ENCODE results near the gene CHI3L2.

CHI3L2 gene

DNA sequence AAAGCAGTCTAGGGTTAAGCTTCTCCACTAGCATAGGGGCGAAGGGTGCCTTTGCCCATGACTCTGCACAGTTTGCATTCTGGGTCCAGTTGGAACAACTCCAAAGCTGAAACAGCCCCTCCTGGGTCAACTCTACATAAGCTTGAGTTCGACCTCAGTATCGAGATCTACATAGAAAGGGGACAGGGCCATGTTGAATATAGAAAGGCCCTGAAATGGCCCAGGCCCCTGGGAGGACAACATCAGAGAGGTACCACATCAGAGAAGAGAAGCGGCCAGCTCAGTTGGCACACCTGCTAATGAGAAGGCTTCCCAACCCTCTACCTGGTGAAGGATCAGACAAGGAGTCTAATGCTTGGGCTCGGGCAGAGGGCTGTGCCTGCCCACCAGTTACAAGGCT is 28.7 kb upstream of the CHI3L2 start:
- TF ChIP-seq FOXP2 (optimal IDR thresholded peaks at IDR 0.05; ENCODE audit: borderline replicate concordance, extremely low read depth, extremely low read length, insufficient read depth) (no peak), SIN3A (IDR thresholded peaks at IDR 0.05; ENCODE audit: borderline replicate concordance, insufficient read depth, low read length) (no peak), TAF1 (IDR thresholded peaks at IDR 0.05; ENCODE audit: borderline replicate concordance, insufficient read depth, low read length) (no peak), POLR2AphosphoS5 (IDR thresholded peaks at IDR 0.05; ENCODE audit: low read depth, low read length) (no peak)
- TF ChIP-seq, protein P1, sequence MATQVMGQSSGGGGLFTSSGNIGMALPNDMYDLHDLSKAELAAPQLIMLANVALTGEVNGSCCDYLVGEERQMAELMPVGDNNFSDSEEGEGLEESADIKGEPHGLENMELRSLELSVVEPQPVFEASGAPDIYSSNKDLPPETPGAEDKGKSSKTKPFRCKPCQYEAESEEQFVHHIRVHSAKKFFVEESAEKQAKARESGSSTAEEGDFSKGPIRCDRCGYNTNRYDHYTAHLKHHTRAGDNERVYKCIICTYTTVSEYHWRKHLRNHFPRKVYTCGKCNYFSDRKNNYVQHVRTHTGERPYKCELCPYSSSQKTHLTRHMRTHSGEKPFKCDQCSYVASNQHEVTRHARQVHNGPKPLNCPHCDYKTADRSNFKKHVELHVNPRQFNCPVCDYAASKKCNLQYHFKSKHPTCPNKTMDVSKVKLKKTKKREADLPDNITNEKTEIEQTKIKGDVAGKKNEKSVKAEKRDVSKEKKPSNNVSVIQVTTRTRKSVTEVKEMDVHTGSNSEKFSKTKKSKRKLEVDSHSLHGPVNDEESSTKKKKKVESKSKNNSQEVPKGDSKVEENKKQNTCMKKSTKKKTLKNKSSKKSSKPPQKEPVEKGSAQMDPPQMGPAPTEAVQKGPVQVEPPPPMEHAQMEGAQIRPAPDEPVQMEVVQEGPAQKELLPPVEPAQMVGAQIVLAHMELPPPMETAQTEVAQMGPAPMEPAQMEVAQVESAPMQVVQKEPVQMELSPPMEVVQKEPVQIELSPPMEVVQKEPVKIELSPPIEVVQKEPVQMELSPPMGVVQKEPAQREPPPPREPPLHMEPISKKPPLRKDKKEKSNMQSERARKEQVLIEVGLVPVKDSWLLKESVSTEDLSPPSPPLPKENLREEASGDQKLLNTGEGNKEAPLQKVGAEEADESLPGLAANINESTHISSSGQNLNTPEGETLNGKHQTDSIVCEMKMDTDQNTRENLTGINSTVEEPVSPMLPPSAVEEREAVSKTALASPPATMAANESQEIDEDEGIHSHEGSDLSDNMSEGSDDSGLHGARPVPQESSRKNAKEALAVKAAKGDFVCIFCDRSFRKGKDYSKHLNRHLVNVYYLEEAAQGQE (IDR thresholded peaks at IDR 0.05; ENCODE audit: insufficient read depth in 1 of 2, low read depth in 2 of 2, low read length in 2 of 2), result no peak

DNA sequence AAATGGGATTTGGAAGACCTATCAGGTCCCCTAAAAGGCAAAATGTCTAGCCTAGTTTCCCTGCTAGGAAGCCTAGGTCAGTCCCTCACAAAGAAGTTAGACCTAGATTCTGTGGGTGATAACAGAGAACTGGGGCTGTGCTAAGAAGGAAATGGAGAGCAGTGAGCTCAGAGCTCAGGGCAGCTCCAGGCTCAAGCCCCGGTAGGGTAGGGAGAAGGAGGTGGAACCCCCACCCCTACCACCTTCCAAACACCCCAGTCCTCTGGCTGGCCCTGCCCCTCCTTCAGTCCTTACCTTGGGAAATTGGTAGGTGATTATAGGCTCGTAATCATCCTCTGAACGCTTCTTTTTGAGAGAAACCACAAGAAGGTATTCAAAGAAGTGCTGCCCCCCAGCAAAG is 28.2 kb upstream of the CHI3L2 start:
- TF ChIP-seq POLR2AphosphoS5 (IDR thresholded peaks at IDR 0.05; ENCODE audit: low read depth, low read length) (no peak), FOXP2 (optimal IDR thresholded peaks at IDR 0.05; ENCODE audit: borderline replicate concordance, extremely low read depth, extremely low read length, insufficient read depth) (no peak), SIN3A (IDR thresholded peaks at IDR 0.05; ENCODE audit: borderline replicate concordance, insufficient read depth, low read length) (no peak), TAF1 (IDR thresholded peaks at IDR 0.05; ENCODE audit: borderline replicate concordance, insufficient read depth, low read length) (no peak)
- TF ChIP-seq, protein P1 (IDR thresholded peaks at IDR 0.05; ENCODE audit: insufficient read depth in 1 of 2, low read depth in 2 of 2, low read length in 2 of 2), result no peak

DNA sequence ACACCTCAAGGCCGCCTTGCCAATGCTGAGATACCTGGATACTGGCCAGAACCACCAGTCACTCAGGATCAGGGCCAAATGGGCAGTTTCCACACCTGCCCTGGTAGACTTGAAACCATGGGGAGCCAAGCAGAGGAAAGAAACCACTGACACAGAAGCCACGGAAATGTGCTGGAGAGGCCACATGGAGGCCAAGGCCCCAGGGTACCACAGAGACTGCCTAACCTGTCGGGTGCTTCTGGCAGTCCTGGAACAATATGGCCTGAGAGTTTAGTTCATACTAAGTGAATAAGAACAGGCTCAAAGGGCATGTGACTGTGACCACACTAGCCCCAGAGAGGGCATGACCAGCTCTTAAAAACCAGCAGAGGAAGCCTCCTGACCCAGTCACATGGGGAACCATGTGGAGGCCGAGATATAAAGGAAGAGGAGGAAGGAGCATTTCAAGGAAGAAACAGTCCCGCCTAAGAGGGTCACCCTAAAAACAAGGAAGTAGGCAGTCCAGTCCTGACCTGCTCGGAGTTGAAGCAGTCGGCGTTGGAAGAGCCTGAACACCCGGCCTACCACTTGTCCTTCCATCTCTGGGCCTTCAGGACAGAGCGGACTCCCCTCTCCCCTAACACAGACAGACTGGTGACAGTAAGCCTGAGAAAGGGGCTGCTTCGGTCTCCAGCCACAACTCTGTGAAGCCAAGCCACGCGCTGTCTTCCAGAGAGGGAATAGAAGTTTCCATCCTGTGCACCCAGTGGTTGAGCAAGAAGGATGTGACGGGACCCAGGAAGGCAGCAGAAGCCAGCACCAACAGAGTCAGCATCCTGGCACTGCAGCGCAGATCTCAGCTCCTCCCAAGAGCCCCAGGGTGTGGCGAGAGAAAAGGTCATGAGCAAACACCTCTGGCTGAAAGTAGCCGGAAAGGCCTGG is 27.4 kb upstream of the CHI3L2 start, which contains the start of gene DENND2D:
TSS of gene DENND2D (minus strand) at position 766 of the 921 bp plus-strand sequence. CDS start at position 579, 187 bp downstream.
- TF ChIP-seq TAF1 (IDR thresholded peaks at IDR 0.05; ENCODE audit: borderline replicate concordance, insufficient read depth, low read length) (no peak), SIN3A (IDR thresholded peaks at IDR 0.05; ENCODE audit: borderline replicate concordance, insufficient read depth, low read length) (no peak), FOXP2 (optimal IDR thresholded peaks at IDR 0.05; ENCODE audit: borderline replicate concordance, extremely low read depth, extremely low read length, insufficient read depth) (no peak), POLR2AphosphoS5 (IDR thresholded peaks at IDR 0.05; ENCODE audit: low read depth, low read length) (no peak)
- TF ChIP-seq, protein P1 (IDR thresholded peaks at IDR 0.05; ENCODE audit: insufficient read depth in 1 of 2, low read depth in 2 of 2, low read length in 2 of 2), result no peak

DNA sequence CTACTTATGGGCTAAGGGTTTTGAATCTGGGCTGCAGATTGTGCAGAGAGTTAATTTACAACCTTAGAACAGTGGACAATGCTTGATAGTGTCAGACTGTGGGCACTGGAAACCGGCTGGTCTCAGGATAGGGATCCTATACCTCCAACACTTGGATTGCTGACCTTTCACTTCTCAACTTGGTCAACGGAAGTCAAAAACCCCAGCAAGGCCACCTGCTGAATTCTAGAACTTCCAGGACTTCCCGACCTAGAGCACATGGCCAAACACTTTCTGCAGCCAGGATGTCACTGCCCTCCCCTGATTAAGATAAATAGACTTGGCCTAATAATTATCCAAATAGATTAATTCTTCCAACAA is 26.7 kb upstream of the CHI3L2 start:
- TF ChIP-seq, protein P1 (IDR thresholded peaks at IDR 0.05; ENCODE audit: insufficient read depth in 1 of 2, low read depth in 2 of 2, low read length in 2 of 2), result no peak
- no peak for TF ChIP-seq SIN3A (IDR thresholded peaks at IDR 0.05; ENCODE audit: borderline replicate concordance, insufficient read depth, low read length)
- TF ChIP-seq TAF1 (IDR thresholded peaks at IDR 0.05; ENCODE audit: borderline replicate concordance, insufficient read depth, low read length), result no peak
- no peak for TF ChIP-seq FOXP2 (optimal IDR thresholded peaks at IDR 0.05; ENCODE audit: borderline replicate concordance, extremely low read depth, extremely low read length, insufficient read depth)
- no peak for TF ChIP-seq POLR2AphosphoS5 (IDR thresholded peaks at IDR 0.05; ENCODE audit: low read depth, low read length)
